Vagina (tissue), 2 donors: ENCODE measurements around the gene PTGIS.
A peak's percentile ranks its signal among the peaks of the same experiment; 100 is the strongest.

Source experiments
- CTCF ChIP-seq, 3 experiments: fragments of 450-650 bp in 2 of 3; fragments of 200-600 bp in 1 of 3; sonication (generic) in 1 of 3; IDR thresholded peaks; one replicate each; pipeline ENCODE4 v1.5.1; 2017 to 2019; ENCODE audit warnings: antibody characterized with exemption in 3 of 3, mild to moderate bottlenecking in 2 of 3, moderate library complexity in 2 of 3
- POLR2A ChIP-seq, 2 donors: fragments of 450-650 bp; IDR thresholded peaks; one replicate each; pipeline ENCODE4 v1.6.1; 2017; ENCODE audit warnings: antibody characterized with exemption in 2 of 2, mild to moderate bottlenecking in 2 of 2, moderate library complexity in 2 of 2
- POLR2AphosphoS5 ChIP-seq, 2 donors: sonication (generic); formaldehyde crosslinking; IDR thresholded peaks; one replicate each; pipeline ENCODE4 v1.9.0; 2017; ENCODE audit warnings: antibody characterized with exemption in 2 of 2, mild to moderate bottlenecking in 2 of 2, low read depth in 1 of 2; ENCODE audit not compliant: insufficient read depth in 1 of 2

- TF ChIP-seq CTCF (IDR thresholded peaks at IDR 0.05): peak; percentile 97 to 100 (median 99)
- TF ChIP-seq POLR2A (IDR thresholded peaks at IDR 0.05): no peak
- peak in 1 of 2 donors; percentile 52 for TF ChIP-seq POLR2AphosphoS5 (IDR thresholded peaks at IDR 0.05; ENCODE audit: insufficient read depth in 1 of 2, low read depth in 1 of 2)
Measured at GRCh38 chr20:49610691-49611538, 43.0 kb upstream of the PTGIS start.
